NCI-H128 (cell line): ENCODE results near the gene ARIH1.
"Not testable (repeated sequence)": the region's sequence is repeated elsewhere in the genome, so short reads cannot be mapped to it uniquely, and the experiment has no call there.

ENCODE experiments used
- DNase-seq: peaks from one replicate; lab custom pipeline; 2025; ENCODE audit not compliant: unreplicated experiment; lab: John Stamatoyannopoulos, UW

Gene ARIH1

GRCh38 chr15:72593838-72594237 is 119.7 kb downstream of the ARIH1 start:
- DNase-seq, result no peak

- DNase-seq, result peak; percentile 15
These were observed 125.8 kb downstream of the ARIH1 start for GRCh38 chr15:72599855-72600464.

- DNase-seq, result no peak
These were observed 130.7 kb downstream of the ARIH1 start for GRCh38 chr15:72604794-72605193.

- DNase-seq, result not testable (repeated sequence)
These were observed 134.0 kb downstream of the ARIH1 start for GRCh38 chr15:72608084-72608483.

GRCh38 chr15:72609862-72610261 is 135.7 kb downstream of the ARIH1 start:
- DNase-seq, result no peak

GRCh38 chr15:72612324-72612723 is 138.2 kb downstream of the ARIH1 start:
- DNase-seq, result not testable (repeated sequence)

GRCh38 chr15:72614810-72615532 is 140.8 kb downstream of the ARIH1 start:
- DNase-seq, result no peak

GRCh38 chr15:72615533-72616233 is 141.6 kb downstream of the ARIH1 start:
- not testable (repeated sequence) for DNase-seq

GRCh38 chr15:72616491-72617210 is 142.5 kb downstream of the ARIH1 start:
- DNase-seq, result no peak

GRCh38 chr15:72623854-72624253 is 149.7 kb downstream of the ARIH1 start:
- DNase-seq, result not testable (repeated sequence)

GRCh38 chr15:72626153-72626552 is 152.0 kb downstream of the ARIH1 start:
- DNase-seq, result not testable (repeated sequence)

- not testable (repeated sequence) for DNase-seq
These were observed 154.3 kb downstream of the ARIH1 start for GRCh38 chr15:72628249-72629067.

- not testable (repeated sequence) for DNase-seq
These were observed 155.0 kb downstream of the ARIH1 start for GRCh38 chr15:72629068-72629570.

GRCh38 chr15:72636519-72637282 is 162.6 kb downstream of the ARIH1 start:
- not testable (repeated sequence) for DNase-seq

- DNase-seq, result not testable (repeated sequence)
These were observed 165.8 kb downstream of the ARIH1 start for GRCh38 chr15:72639759-72640483.

GRCh38 chr15:72642271-72642670 is 168.1 kb downstream of the ARIH1 start:
- not testable (repeated sequence) for DNase-seq

GRCh38 chr15:72648631-72649253 is 174.6 kb downstream of the ARIH1 start:
- DNase-seq, result not testable (repeated sequence)
